Vagina (tissue), 2 donors: ENCODE results near the gene RBKS.

Experiments used
- POLR2A ChIP-seq, 2 donors: fragments of 450-650 bp; IDR thresholded peaks; one replicate each; pipeline ENCODE4 v1.6.1; 2017; ENCODE audit warnings: antibody characterized with exemption in 2 of 2, mild to moderate bottlenecking in 2 of 2, moderate library complexity in 2 of 2
- POLR2AphosphoS5 ChIP-seq, 2 donors: sonication (generic); formaldehyde crosslinking; IDR thresholded peaks; one replicate each; pipeline ENCODE4 v1.9.0; 2017; ENCODE audit warnings: antibody characterized with exemption in 2 of 2, mild to moderate bottlenecking in 2 of 2, low read depth in 1 of 2; ENCODE audit not compliant: insufficient read depth in 1 of 2
- TF ChIP-seq, protein P1 (sequence below), 3 experiments: fragments of 450-650 bp in 2 of 3; fragments of 200-600 bp in 1 of 3; sonication (generic) in 1 of 3; IDR thresholded peaks; one replicate each; pipeline ENCODE4 v1.5.1; 2017 to 2019; ENCODE audit warnings: antibody characterized with exemption in 3 of 3, mild to moderate bottlenecking in 2 of 3, moderate library complexity in 2 of 3

DNA sequence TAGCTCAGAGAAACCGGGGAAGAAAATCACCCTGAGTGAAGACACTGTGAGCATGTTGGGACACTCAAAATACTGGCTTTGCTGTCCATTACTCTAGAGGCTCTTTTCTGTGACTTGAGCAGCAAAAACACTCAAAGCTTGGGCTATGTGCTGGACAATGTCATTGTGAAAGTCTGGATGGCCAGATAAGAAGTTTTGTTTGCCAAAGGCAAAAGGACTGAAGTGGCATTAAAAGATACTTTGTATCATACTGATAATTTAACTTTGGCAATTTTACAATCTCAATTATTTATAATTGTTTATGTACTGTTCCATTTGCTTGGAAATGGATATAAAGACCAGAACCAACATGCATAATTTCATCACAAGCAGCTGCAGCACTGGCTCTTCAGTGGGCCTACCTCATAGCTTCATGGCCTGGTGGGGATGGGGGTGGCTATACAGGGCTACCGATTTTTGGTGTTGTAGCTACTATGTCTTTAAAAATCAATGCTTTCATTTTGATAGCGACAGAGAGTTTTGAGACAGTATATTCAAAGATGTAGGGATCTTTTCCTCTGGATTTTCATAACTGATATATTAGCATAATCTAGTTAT lies 51.1 kb downstream of the RBKS start:
- TF ChIP-seq POLR2A (IDR thresholded peaks at IDR 0.05) (no peak), POLR2AphosphoS5 (IDR thresholded peaks at IDR 0.05; ENCODE audit: insufficient read depth in 1 of 2, low read depth in 1 of 2) (no peak)
- TF ChIP-seq, protein P1, sequence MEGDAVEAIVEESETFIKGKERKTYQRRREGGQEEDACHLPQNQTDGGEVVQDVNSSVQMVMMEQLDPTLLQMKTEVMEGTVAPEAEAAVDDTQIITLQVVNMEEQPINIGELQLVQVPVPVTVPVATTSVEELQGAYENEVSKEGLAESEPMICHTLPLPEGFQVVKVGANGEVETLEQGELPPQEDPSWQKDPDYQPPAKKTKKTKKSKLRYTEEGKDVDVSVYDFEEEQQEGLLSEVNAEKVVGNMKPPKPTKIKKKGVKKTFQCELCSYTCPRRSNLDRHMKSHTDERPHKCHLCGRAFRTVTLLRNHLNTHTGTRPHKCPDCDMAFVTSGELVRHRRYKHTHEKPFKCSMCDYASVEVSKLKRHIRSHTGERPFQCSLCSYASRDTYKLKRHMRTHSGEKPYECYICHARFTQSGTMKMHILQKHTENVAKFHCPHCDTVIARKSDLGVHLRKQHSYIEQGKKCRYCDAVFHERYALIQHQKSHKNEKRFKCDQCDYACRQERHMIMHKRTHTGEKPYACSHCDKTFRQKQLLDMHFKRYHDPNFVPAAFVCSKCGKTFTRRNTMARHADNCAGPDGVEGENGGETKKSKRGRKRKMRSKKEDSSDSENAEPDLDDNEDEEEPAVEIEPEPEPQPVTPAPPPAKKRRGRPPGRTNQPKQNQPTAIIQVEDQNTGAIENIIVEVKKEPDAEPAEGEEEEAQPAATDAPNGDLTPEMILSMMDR (IDR thresholded peaks at IDR 0.05): no peak
